Type B pancreatic cell (in vitro differentiated cells): ENCODE data around the gene DGKQ. TPM values are rescaled to one million over a fixed set of nuclear protein-coding genes. Genes with fewer than 3 reads are reported as not detected.

ENCODE experiments used
- DNase-seq: peaks from one replicate; pipeline ENCODE4 v3.0.0; 2021; ENCODE audit warnings: mixed read lengths; ENCODE audit not compliant: unreplicated experiment; ENCODE audit errors: extremely low spot score
- H3K27ac Mint-ChIP-seq: 2 replicates; pipeline ENCODE4 v1.8.0; 2021; ENCODE audit warnings: mild to moderate bottlenecking, mixed read lengths
- H3K27me3 Mint-ChIP-seq: 2 replicates; pipeline ENCODE4 v1.8.0; 2021; ENCODE audit warnings: mixed read lengths
- H3K36me3 Mint-ChIP-seq: 2 replicates; pipeline ENCODE4 v1.8.0; 2021; ENCODE audit warnings: mixed read lengths
- H3K4me1 Mint-ChIP-seq: one replicate; pipeline ENCODE4 v1.8.0; 2021; ENCODE audit warnings: mixed read lengths; ENCODE audit not compliant: unreplicated experiment
- H3K4me3 Mint-ChIP-seq: 2 replicates; pipeline ENCODE4 v1.8.0; 2021; ENCODE audit warnings: mild to moderate bottlenecking, mixed read lengths
- H3K9me3 Mint-ChIP-seq: 2 replicates; pipeline ENCODE4 v1.8.0; 2021; ENCODE audit warnings: mixed read lengths
- CTCF ChIP-seq: fragments of 200-600 bp; sonication (generic); conservative IDR thresholded peaks from 2 replicates; pipeline ENCODE4 v1.5.0; 2021; ENCODE audit warnings: antibody characterized with exemption, mild to moderate bottlenecking
- total RNA-seq: library from RNA; stranded (reverse); gene quantifications from 2 replicates; pipeline ENCODE4 v1.2.1, GENCODE V29; 2021; ENCODE audit warnings: low replicate concordance

Gene DGKQ
- total RNA-seq, 1 donor from 2014 or later, result 17.0 TPM

DNA sequence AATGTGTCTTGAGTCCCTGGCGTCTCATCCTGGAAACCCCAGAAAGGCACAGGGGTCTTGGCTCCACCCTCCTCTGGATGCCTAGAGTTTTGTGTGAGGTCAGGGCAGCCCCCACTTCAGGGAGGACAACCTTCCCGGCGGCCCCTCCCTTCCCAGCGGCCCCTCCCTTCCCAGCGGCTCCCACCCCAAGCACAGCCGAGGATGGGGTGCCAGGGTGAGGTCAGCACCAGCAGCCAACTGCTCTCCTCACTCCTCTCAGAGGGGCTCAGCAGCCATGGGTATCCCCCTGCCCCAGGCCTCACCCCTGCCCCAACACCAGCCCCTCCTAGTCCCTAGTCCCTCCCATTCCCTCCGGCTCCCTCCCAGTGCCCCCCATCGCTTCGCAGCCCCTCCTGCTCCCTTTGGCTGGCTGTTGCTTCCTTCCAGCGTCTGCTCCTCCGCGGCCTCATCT lies 17.4 kb downstream of the DGKQ start:
- no peak for DNase-seq
- Mint-ChIP-seq H3K36me3 (no peaks in the 10 kb centered on the region), H3K4me1 (no peaks in the 10 kb centered on the region), H3K27me3 (no peaks in the 10 kb centered on the region), H3K4me3 (no peak overlapping the region), H3K27ac (no peak overlapping the region), H3K9me3 (no peaks in the 10 kb centered on the region)
- TF ChIP-seq CTCF, result no peak

DNA sequence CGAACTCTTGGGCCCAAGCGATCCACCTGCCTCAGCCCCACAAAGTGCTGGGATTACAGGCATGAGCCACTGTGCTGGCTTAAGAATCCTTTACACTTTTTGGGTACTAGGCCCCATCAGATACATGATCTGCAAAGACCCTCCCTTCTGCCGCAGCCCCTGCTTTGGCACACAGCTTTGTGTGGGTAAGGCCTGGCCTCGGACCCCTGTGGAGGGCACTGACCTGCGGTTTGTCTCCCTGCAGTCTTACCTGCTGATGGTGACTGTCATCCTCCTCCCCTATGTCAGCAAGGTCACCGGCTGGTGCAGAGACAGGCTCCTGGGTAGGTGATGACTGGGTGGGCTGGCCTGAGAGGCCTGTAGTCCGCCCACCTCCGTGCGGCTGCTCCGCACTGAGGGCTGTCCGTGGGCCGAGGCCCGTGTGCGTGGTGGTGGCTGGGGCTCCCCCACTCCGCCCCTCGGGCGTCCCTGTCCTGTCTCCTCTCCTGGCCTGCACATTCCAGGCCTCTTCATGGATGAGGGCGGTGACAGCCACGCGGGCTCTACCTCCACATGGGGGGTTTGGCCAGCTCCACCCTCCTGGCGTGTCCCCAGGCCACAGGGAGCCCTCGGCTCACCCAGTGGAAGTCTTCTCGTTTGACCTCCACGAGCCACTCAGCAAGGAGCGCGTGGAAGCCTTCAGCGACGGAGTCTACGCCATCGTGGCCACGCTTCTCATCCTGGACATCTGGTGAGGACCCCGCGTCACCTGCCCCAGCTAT lies 18.0 kb downstream of the DGKQ start:
- DNase-seq, result no peak
- TF ChIP-seq CTCF, result no peak

GRCh38 chr4:954211-955020 lies 19.0 kb downstream of the DGKQ start:
- TF ChIP-seq CTCF, result no peak
- Mint-ChIP-seq H3K9me3 (no peaks in the 10 kb centered on the region), H3K36me3 (no peaks in the 10 kb centered on the region), H3K4me3 (no peak overlapping the region), H3K27me3 (no peaks in the 10 kb centered on the region), H3K4me1 (no peaks in the 10 kb centered on the region), H3K27ac (no peak overlapping the region)
- peak; percentile 54 for DNase-seq

More for the DNA sequence above, 18.0 kb downstream of the DGKQ start:
- Mint-ChIP-seq H3K4me3 (no peak overlapping the region), H3K36me3 (no peaks in the 10 kb centered on the region), H3K9me3 (no peaks in the 10 kb centered on the region), H3K27ac (no peak overlapping the region), H3K4me1 (no peaks in the 10 kb centered on the region), H3K27me3 (no peaks in the 10 kb centered on the region)

- H3K4me3 Mint-ChIP-seq, result no peak overlapping the region
- no peak overlapping the region for H3K27ac Mint-ChIP-seq
- H3K36me3 Mint-ChIP-seq, result no peaks in the 10 kb centered on the region
- no peak for DNase-seq
- H3K9me3 Mint-ChIP-seq, result no peaks in the 10 kb centered on the region
- no peak for TF ChIP-seq CTCF
- H3K4me1 Mint-ChIP-seq, result no peaks in the 10 kb centered on the region
- H3K27me3 Mint-ChIP-seq, result no peaks in the 10 kb centered on the region
Measured at GRCh38 chr4:953574-953915, 19.8 kb downstream of the DGKQ start.

- Mint-ChIP-seq H3K4me3 (no peak overlapping the region), H3K27me3 (no peaks in the 10 kb centered on the region), H3K9me3 (no peaks in the 10 kb centered on the region), H3K4me1 (no peaks in the 10 kb centered on the region), H3K27ac (no peak overlapping the region), H3K36me3 (no peaks in the 10 kb centered on the region)
- peak; percentile 67 for DNase-seq
- no peak for TF ChIP-seq CTCF
Measured at GRCh38 chr4:952881-953573, 20.3 kb downstream of the DGKQ start.
